Endothelial cell (in vitro differentiated cells): ENCODE data around the gene TMSB4X. TPM values are rescaled to one million over a fixed set of nuclear protein-coding genes. Genes with fewer than 3 reads are reported as not detected.

Experiments
- DNase-seq: peaks from one replicate; pipeline ENCODE4 v3.0.0; 2021; ENCODE audit warnings: low spot score
- H3K27ac Mint-ChIP-seq: one replicate; pipeline ENCODE4 v1.8.0; 2021; ENCODE audit warnings: mixed read lengths, inconsistent platforms; ENCODE audit not compliant: unreplicated experiment
- H3K27me3 Mint-ChIP-seq: one replicate; pipeline ENCODE4 v1.8.0; 2021; ENCODE audit warnings: mild to moderate bottlenecking, moderate library complexity, mixed read lengths, inconsistent platforms; ENCODE audit not compliant: unreplicated experiment
- H3K36me3 Mint-ChIP-seq: one replicate; pipeline ENCODE4 v1.8.0; 2021; ENCODE audit warnings: mild to moderate bottlenecking, low read depth, mixed read lengths, inconsistent platforms; ENCODE audit not compliant: unreplicated experiment
- H3K4me1 Mint-ChIP-seq: one replicate; pipeline ENCODE4 v1.8.0; 2021; ENCODE audit warnings: mild to moderate bottlenecking, mixed read lengths, inconsistent platforms; ENCODE audit not compliant: unreplicated experiment
- H3K4me3 Mint-ChIP-seq: one replicate; pipeline ENCODE4 v1.8.0; 2021; ENCODE audit warnings: mild to moderate bottlenecking, mixed read lengths, inconsistent platforms; ENCODE audit not compliant: unreplicated experiment
- H3K9me3 Mint-ChIP-seq: one replicate; pipeline ENCODE4 v1.8.0; 2021; ENCODE audit warnings: mixed read lengths, inconsistent platforms; ENCODE audit not compliant: unreplicated experiment
- CTCF ChIP-seq: fragments of 200-600 bp; sonication (generic); IDR thresholded peaks from one replicate; pipeline ENCODE4 v1.5.0; 2021; ENCODE audit warnings: antibody characterized with exemption; ENCODE audit not compliant: unreplicated experiment
- total RNA-seq: library from RNA; stranded (reverse); fragmentation: NEBNext Ultra II Directional; extraction: Animal tissue kit (Norgen Biotek cat#: 25700); gene quantifications from one replicate; pipeline ENCODE4 v1.2.1, GENCODE V29; 2021; ENCODE audit not compliant: unreplicated experiment

Gene TMSB4X
- total RNA-seq, 1 donor from 2014 or later: 3,201 TPM

GRCh38 chrX:12967711-12968465, 7.0 kb upstream of the TMSB4X start:
- no peak for TF ChIP-seq CTCF
- H3K36me3 Mint-ChIP-seq: no peaks in the 10 kb centered on the region
- no peak overlapping the region for H3K4me3 Mint-ChIP-seq
- peaks cover 26% of the 10 kb centered on the region for H3K4me1 Mint-ChIP-seq
- no peak for DNase-seq
- H3K9me3 Mint-ChIP-seq: no peaks in the 10 kb centered on the region
- H3K27me3 Mint-ChIP-seq: no peaks in the 10 kb centered on the region
- no peak overlapping the region for H3K27ac Mint-ChIP-seq

DNA sequence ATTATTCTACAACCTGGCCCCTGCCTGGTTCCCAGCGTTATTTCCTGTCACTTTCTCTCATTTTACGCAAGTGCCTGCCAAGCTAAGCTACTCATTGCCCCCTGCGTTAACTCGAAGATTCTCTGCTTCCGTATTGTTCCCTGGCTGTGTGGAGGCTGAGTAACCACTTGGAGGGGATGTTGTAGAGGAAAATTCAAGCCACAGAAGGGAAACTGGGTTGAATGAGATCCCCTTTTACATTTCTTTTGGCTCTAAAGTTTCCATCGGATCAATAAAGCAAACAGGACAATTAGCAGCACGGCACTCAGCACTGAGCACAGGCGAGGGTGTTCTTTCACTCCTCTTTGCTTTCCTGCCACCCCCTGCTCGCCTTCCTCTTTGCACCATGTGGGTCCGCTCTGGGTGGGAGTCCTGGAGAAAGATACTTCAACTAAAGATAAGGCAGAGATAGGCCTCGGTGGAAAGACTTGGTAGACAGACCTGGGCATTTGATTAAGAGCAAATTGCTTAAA, 4.2 kb upstream of the TMSB4X start:
- peak overlapping the region; percentile 18 for H3K4me3 Mint-ChIP-seq

DNA sequence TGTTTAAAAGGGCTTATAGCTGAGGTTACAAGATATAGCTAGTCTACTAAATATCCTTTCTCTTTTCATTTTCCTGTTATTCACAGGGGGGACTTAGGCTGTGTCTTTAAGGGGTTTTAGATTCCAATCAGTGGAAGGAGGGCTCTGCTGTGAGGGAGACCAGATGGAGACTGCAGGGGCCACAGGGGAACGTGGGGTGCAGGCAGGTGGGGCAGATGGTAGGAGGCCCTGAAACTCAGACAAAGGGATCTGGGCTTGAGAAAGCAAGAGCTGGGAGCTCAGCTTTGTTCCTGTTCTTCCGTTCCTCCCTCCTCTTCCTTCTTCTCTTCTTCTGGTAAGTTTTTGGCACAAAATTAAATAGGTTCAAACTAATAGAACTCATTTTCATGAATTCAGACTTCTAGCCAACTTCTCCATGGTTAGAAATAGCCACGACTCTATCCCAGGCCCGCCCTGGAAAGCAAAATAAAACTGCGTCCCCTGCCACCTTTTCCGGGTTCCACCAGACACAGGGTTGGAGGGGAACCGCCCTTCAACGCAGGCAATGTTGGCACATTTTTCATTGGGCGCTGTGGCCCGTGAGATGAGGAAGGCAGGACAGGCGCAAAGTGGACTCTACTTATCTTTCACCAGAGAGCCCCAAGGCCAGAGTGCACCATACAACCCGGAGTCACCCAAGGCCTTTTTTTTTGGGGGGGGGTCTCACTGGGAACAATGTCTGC, 3.5 kb upstream of the TMSB4X start:
- Mint-ChIP-seq H3K9me3 (no peaks in the 10 kb centered on the region), H3K36me3 (peaks cover 4% of the 10 kb centered on the region), H3K4me1 (peaks cover 30% of the 10 kb centered on the region), H3K27me3 (peaks cover 3% of the 10 kb centered on the region), H3K4me3 (peak overlapping the region; percentile 18), H3K27ac (peak overlapping the region; percentile 89)
- no peak for DNase-seq
- no peak for TF ChIP-seq CTCF

More for the DNA sequence above, 4.2 kb upstream of the TMSB4X start:
- peak overlapping the region; percentile 89 for H3K27ac Mint-ChIP-seq
- H3K9me3 Mint-ChIP-seq: no peaks in the 10 kb centered on the region
- DNase-seq: no peak
- no peaks in the 10 kb centered on the region for H3K36me3 Mint-ChIP-seq
- peaks cover 3% of the 10 kb centered on the region for H3K27me3 Mint-ChIP-seq
- no peak for TF ChIP-seq CTCF
- peaks cover 31% of the 10 kb centered on the region for H3K4me1 Mint-ChIP-seq

GRCh38 chrX:12972243-12972642, 2.7 kb upstream of the TMSB4X start:
- peaks cover 3% of the 10 kb centered on the region for H3K27me3 Mint-ChIP-seq
- no peak overlapping the region for H3K4me3 Mint-ChIP-seq
- peak overlapping the region; percentile 42 for H3K27ac Mint-ChIP-seq
- peaks cover 11% of the 10 kb centered on the region for H3K36me3 Mint-ChIP-seq
- no peaks in the 10 kb centered on the region for H3K9me3 Mint-ChIP-seq
- no peak for DNase-seq
- peaks cover 30% of the 10 kb centered on the region for H3K4me1 Mint-ChIP-seq
- TF ChIP-seq CTCF: no peak
